A673 (cell line): Measurements from ENCODE around the gene TICAM2.

Experiments
- CTCF ChIP-seq: fragments of 300-800, 200-600 bp; sonication (generic); conservative IDR thresholded peaks from 2 replicates; pipeline ENCODE4 v1.5.1; 2017; ENCODE audit warnings: low read depth, mild to moderate bottlenecking, antibody characterized with exemption, low read length, moderate library complexity, mixed read lengths
- EZH2 ChIP-seq: fragments of 200-600 bp; sonication (generic); IDR thresholded peaks from 2 replicates; pipeline ENCODE4 v1.6.1; 2017; ENCODE audit warnings: borderline replicate concordance, low read depth, mild to moderate bottlenecking, mixed read lengths, antibody characterized with exemption, low read length; ENCODE audit not compliant: poor library complexity, severe bottlenecking

DNA sequence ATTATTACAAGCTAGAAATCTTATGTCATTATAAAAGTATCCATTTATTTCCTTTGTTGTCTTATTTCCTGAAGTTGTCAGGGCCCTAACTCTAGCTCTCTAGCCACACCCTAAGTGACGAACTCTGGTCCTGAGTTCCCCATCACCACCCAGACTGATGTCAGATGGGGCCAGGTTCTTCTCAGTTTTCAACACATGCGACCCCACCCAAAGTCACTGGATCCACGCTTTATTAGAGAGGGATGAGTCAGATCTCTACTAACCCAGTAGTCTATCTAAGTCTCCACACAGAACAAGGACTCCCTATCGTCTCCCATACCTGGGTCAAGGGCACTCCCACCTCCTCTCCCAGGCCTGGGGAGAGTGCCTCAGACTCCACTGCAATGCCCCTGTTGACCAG is 50.9 kb downstream of the TICAM2 start:
- TF ChIP-seq CTCF (no peak), EZH2 (no peak)
